ENCODE data around the gene OR56A5. TPM values are rescaled to one million over a fixed set of nuclear protein-coding genes. Genes with fewer than 3 reads are reported as not detected.
A peak's percentile ranks its signal among the peaks of the same experiment; 100 is the strongest.

Gene OR56A5
- total RNA-seq, 1 donor, result not detected

DNA sequence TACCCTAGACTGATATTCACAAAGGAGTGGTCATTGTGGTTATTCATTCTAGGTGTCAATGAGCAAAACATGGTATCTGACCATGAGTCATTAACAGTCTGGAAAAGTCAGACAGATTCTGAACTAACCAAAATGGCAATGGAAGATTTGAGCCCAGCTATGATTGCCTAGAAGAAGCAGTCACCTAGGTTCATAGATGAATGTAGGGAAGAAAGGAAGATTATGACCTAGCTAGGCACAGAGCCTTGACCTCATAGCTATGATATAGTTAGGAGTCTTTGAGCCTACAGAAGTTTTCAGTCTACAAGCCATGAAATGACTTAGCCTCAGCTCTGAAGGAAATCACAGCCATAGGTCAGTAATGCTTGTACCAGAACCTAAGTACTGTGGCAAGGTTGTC lies 38.1 kb upstream of the OR56A5 start:
- Histone ChIP-seq H3K4me2 (ENCODE audit: insufficient read depth, low read length) (no peak overlapping the region), H3K4me1 (ENCODE audit: insufficient read depth, low read length) (no peaks in the 10 kb centered on the region), H3K36me3 (ENCODE audit: insufficient read depth, low read length) (no peaks in the 10 kb centered on the region), H3K4me3 (ENCODE audit: insufficient read depth, low read length) (no peak overlapping the region), H3K79me2 (ENCODE audit: insufficient read depth, low read length) (no peaks in the 10 kb centered on the region), H4K20me1 (ENCODE audit: insufficient read depth, low read length) (no peaks in the 10 kb centered on the region), H2AFZ (ENCODE audit: low read length) (no peak overlapping the region), H3K9me3 (ENCODE audit: low read depth, low read length) (no peaks in the 10 kb centered on the region), H3K27ac (ENCODE audit: low read depth, low read length) (no peak overlapping the region), H3K27me3 (ENCODE audit: insufficient read depth, low read length) (no peaks in the 10 kb centered on the region)
- DNase-seq (ENCODE audit: insufficient read length, low spot score, missing footprints), result no peak
- TF ChIP-seq, protein P1, sequence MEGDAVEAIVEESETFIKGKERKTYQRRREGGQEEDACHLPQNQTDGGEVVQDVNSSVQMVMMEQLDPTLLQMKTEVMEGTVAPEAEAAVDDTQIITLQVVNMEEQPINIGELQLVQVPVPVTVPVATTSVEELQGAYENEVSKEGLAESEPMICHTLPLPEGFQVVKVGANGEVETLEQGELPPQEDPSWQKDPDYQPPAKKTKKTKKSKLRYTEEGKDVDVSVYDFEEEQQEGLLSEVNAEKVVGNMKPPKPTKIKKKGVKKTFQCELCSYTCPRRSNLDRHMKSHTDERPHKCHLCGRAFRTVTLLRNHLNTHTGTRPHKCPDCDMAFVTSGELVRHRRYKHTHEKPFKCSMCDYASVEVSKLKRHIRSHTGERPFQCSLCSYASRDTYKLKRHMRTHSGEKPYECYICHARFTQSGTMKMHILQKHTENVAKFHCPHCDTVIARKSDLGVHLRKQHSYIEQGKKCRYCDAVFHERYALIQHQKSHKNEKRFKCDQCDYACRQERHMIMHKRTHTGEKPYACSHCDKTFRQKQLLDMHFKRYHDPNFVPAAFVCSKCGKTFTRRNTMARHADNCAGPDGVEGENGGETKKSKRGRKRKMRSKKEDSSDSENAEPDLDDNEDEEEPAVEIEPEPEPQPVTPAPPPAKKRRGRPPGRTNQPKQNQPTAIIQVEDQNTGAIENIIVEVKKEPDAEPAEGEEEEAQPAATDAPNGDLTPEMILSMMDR (IDR thresholded peaks at IDR 0.05; ENCODE audit: extremely low read depth, low read depth, low read length), result no peak

DNA sequence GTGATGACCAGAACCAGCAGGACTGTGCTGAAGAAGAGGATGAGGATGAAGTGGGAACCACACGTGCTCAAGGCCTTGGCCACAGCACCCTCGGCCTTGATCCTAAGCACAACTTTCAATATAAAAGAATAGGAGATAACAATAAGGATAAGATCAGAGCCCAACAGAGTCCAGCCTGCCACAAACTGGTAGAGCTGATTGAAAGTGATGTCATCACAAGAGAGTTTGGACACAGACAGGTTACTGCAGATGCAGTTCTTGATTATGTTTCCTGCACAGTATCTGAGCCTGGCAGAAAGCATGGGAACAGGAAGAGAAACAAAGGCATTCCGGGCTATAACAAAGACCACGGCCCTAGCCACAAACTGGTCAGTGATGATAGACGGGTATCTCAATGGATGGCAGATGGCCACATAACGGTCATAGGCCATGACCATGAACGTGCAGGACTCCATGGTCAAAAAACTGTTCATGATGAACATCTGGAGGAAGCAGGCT lies 34.0 kb upstream of the OR56A5 start:
- no peaks in the 10 kb centered on the region for H3K79me2 ChIP-seq (ENCODE audit: insufficient read depth, low read length)

DNA sequence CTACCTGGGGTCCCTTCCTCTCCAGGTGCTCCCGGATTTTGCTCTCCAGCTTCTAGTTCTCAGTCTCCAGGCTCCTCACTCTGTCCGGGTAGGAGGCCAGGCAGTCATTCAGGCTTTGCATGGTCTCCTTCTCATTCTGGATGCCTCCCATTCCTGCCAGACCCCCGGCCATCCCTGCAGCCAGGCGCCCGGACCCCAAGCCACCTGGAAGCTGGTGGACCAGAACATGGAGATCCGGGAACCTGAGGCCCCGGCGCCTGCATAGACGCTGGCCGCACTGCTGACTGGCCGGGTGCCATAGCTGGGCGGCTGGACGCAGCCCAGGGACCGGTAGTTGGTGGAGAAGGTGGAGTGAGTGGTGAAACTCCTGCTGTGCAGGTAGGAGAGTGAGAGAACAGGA lies 26.5 kb upstream of the OR56A5 start:
- Histone ChIP-seq H3K79me2 (ENCODE audit: insufficient read depth, low read length) (no peaks in the 10 kb centered on the region), H3K36me3 (ENCODE audit: insufficient read depth, low read length) (no peaks in the 10 kb centered on the region), H3K4me3 (ENCODE audit: insufficient read depth, low read length) (no peak overlapping the region), H2AFZ (ENCODE audit: low read length) (no peak overlapping the region), H4K20me1 (ENCODE audit: insufficient read depth, low read length) (no peaks in the 10 kb centered on the region), H3K27me3 (ENCODE audit: insufficient read depth, low read length) (no peaks in the 10 kb centered on the region), H3K4me1 (ENCODE audit: insufficient read depth, low read length) (no peaks in the 10 kb centered on the region), H3K9me3 (ENCODE audit: low read depth, low read length) (no peaks in the 10 kb centered on the region), H3K4me2 (ENCODE audit: insufficient read depth, low read length) (no peak overlapping the region), H3K27ac (ENCODE audit: low read depth, low read length) (no peak overlapping the region)
- TF ChIP-seq, protein P1 (IDR thresholded peaks at IDR 0.05; ENCODE audit: extremely low read depth, low read depth, low read length), result no peak
- no peak for DNase-seq (ENCODE audit: insufficient read length, low spot score, missing footprints)

More for the DNA sequence above, 34.0 kb upstream of the OR56A5 start:
- no peak overlapping the region for H3K27ac ChIP-seq (ENCODE audit: low read depth, low read length)
- TF ChIP-seq, protein P1 (IDR thresholded peaks at IDR 0.05; ENCODE audit: extremely low read depth, low read depth, low read length), result no peak
- no peak overlapping the region for H3K4me3 ChIP-seq (ENCODE audit: insufficient read depth, low read length)
- H3K4me1 ChIP-seq (ENCODE audit: insufficient read depth, low read length), result no peaks in the 10 kb centered on the region
- no peaks in the 10 kb centered on the region for H3K27me3 ChIP-seq (ENCODE audit: insufficient read depth, low read length)
- no peaks in the 10 kb centered on the region for H3K9me3 ChIP-seq (ENCODE audit: low read depth, low read length)
- no peak overlapping the region for H3K4me2 ChIP-seq (ENCODE audit: insufficient read depth, low read length)
- H2AFZ ChIP-seq (ENCODE audit: low read length), result no peak overlapping the region
- no peak for DNase-seq (ENCODE audit: insufficient read length, low spot score, missing footprints)
- H3K36me3 ChIP-seq (ENCODE audit: insufficient read depth, low read length), result no peaks in the 10 kb centered on the region
- no peaks in the 10 kb centered on the region for H4K20me1 ChIP-seq (ENCODE audit: insufficient read depth, low read length)

DNA sequence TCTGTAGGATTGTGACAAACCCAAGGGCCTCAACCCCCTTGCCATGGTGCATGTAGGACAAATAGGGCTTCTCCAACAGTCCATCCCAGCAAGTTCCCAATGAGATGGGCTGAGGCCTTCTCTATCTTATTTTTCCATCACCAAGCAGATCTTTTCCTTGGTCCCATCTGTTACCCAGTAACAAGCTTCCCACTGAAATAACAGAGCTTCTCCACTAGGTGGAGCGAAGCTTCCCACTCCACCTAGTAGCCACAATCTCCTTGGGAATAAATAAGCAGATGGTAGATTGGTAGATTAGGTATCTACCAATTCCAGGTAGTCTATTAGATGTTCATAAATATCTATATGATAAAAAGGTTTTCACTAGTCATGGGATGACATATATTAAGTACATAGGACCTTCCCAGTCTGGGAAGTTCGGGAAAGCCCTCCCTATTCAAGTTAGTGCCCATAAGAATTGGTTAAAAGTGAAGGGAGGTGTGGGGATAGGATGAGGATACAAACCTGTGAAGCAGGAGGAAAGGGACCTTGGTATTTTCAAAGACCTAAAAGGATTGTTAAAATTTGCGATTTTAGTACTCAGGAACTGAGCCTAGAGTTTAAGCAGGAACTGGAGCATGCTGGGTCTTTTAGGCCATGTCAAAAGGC lies 24.4 kb upstream of the OR56A5 start:
- H3K4me2 ChIP-seq (ENCODE audit: insufficient read depth, low read length), result no peak overlapping the region
- DNase-seq (ENCODE audit: insufficient read length, low spot score, missing footprints), result no peak

More for the DNA sequence above, 24.4 kb upstream of the OR56A5 start:
- Histone ChIP-seq H3K27ac (ENCODE audit: low read depth, low read length) (no peak overlapping the region), H3K9me3 (ENCODE audit: low read depth, low read length) (no peaks in the 10 kb centered on the region), H3K4me3 (ENCODE audit: insufficient read depth, low read length) (no peak overlapping the region), H3K36me3 (ENCODE audit: insufficient read depth, low read length) (no peaks in the 10 kb centered on the region), H3K27me3 (ENCODE audit: insufficient read depth, low read length) (no peaks in the 10 kb centered on the region), H2AFZ (ENCODE audit: low read length) (no peak overlapping the region), H4K20me1 (ENCODE audit: insufficient read depth, low read length) (no peaks in the 10 kb centered on the region), H3K4me1 (ENCODE audit: insufficient read depth, low read length) (no peaks in the 10 kb centered on the region), H3K79me2 (ENCODE audit: insufficient read depth, low read length) (no peaks in the 10 kb centered on the region)
- TF ChIP-seq, protein P1 (IDR thresholded peaks at IDR 0.05; ENCODE audit: extremely low read depth, low read depth, low read length), result peak; percentile 52

Data from osteoblast (primary cell).